Endothelial cell of umbilical vein (primary cell): Measurements from ENCODE around the gene CYP2E1.

ENCODE experiments used
- CTCF ChIP-seq, 2 donors: IDR thresholded peaks; 1 replicate in 1 of 2; 2 replicates in 1 of 2; pipeline ENCODE4 v1.5.1; 2011; ENCODE audit warnings: low read length in 2 of 2, mild to moderate bottlenecking in 2 of 2, moderate library complexity in 2 of 2, control low read depth in 1 of 2, inconsistent platforms in 1 of 2, low read depth in 1 of 2; ENCODE audit not compliant: insufficient read depth in 1 of 2; ENCODE audit errors: extremely low read depth in 1 of 2
- EZH2 ChIP-seq: IDR thresholded peaks from 2 replicates; pipeline ENCODE4 v1.6.1; 2012; ENCODE audit warnings: borderline replicate concordance, low read depth, mild to moderate bottlenecking, moderate library complexity, low read length, inconsistent platforms; ENCODE audit not compliant: severe bottlenecking
- FOS ChIP-seq: IDR thresholded peaks from 2 replicates; pipeline ENCODE4 v1.6.1; 2011; ENCODE audit warnings: mild to moderate bottlenecking, low read length, moderate library complexity, borderline replicate concordance; ENCODE audit not compliant: insufficient read depth
- JUN ChIP-seq: IDR thresholded peaks from 2 replicates; pipeline ENCODE4 v1.6.1; 2011; ENCODE audit warnings: borderline replicate concordance, low read depth; ENCODE audit not compliant: insufficient read length, insufficient read depth
- MAX ChIP-seq: IDR thresholded peaks from 2 replicates; pipeline ENCODE4 v1.6.1; 2011; ENCODE audit not compliant: insufficient read depth, insufficient read length
- MYC ChIP-seq: IDR thresholded peaks from one replicate; pipeline ENCODE4 v1.6.1; 2011; ENCODE audit warnings: mild to moderate bottlenecking, low read depth, low read length
- POLR2A ChIP-seq: IDR thresholded peaks from 2 replicates; pipeline ENCODE4 v1.6.1; 2012; ENCODE audit warnings: low read depth, mild to moderate bottlenecking, control low read depth, low read length
- POLR2AphosphoS5 ChIP-seq: IDR thresholded peaks from 2 replicates; pipeline ENCODE4 v1.6.1; 2012; ENCODE audit warnings: low read depth, mild to moderate bottlenecking, control low read depth, low read length, moderate library complexity; ENCODE audit not compliant: insufficient read depth

- TF ChIP-seq MYC, result no peak
- TF ChIP-seq CTCF (IDR thresholded peaks at IDR 0.05; ENCODE audit: extremely low read depth in 1 of 2, insufficient read depth in 1 of 2, low read depth in 1 of 2, low read length in 2 of 2), result no peak
- no peak for TF ChIP-seq EZH2
- no peak for TF ChIP-seq POLR2A
- TF ChIP-seq MAX, result no peak
- no peak for TF ChIP-seq POLR2AphosphoS5
- no peak for TF ChIP-seq FOS
- TF ChIP-seq JUN, result no peak
These were observed 30.2 kb downstream of the CYP2E1 start for GRCh38 chr10:133557381-133557780.
